Testis (tissue), 3 donors: Measurements from ENCODE around the gene TBC1D32. TPM values are rescaled to one million over a fixed set of nuclear protein-coding genes. Genes with fewer than 3 reads are reported as not detected.
"Not testable (repeated sequence)": the region's sequence is repeated elsewhere in the genome, so short reads cannot be mapped to it uniquely, and the experiment has no call there.

Experiments used
- DNase-seq: peaks from one replicate; pipeline ENCODE4 v3.0.0-alpha.2; 2019
- H3K27ac ChIP-seq, 2 donors: fragments of 200-600 bp; sonication (generic); one replicate each; pipeline ENCODE4 v1.5.1; 2019
- H3K27me3 ChIP-seq: fragments of 200-600 bp; sonication (generic); one replicate; pipeline ENCODE4 v1.5.1; 2019
- H3K36me3 ChIP-seq: fragments of 200-600 bp; sonication (generic); one replicate; pipeline ENCODE4 v1.5.1; 2017; ENCODE audit warnings: low read depth; ENCODE audit errors: missing control alignments
- H3K4me1 ChIP-seq: fragments of 200-600 bp; sonication (generic); one replicate; pipeline ENCODE4 v1.5.1; 2019
- H3K4me3 ChIP-seq, 2 donors: fragments of 200-600 bp; sonication (generic); one replicate each; pipeline ENCODE4 v1.5.1; 2017 to 2019
- H3K9me3 ChIP-seq: fragments of 200-600 bp; sonication (generic); one replicate; pipeline ENCODE4 v1.5.1; 2017
- POLR2A ChIP-seq: fragments of 450-650 bp; IDR thresholded peaks from one replicate; pipeline ENCODE4 v1.6.1; 2017; ENCODE audit warnings: antibody characterized with exemption, mild to moderate bottlenecking, moderate library complexity
- WGBS, 2 donors: methylation state at CpG; one replicate each; pipeline ENCODE4 v1.1.5; 2018; 5-methylcytosine and 5-hydroxymethylcytosine counted together
- intact Hi-C: fragments of 100-400 bp; cut with DNase I; formaldehyde crosslinking; loops from one replicate; pipeline ENCODE4 v1.15.1; 2023; ENCODE audit warnings: low total_unique reads
- polyA plus RNA-seq: library from polyadenylated mRNA; stranded (reverse); fragments of 350-450 nt; fragmentation: Illumina TruSeq; extraction: RNeasy Lipid Tissue Mini Kit (QIAGEN cat#74804); gene quantifications from one replicate; pipeline ENCODE4 v1.2.3, GENCODE V29; 2014; ENCODE audit warnings: low read depth, low replicate concordance; ENCODE audit not compliant: insufficient read depth
- total RNA-seq, 2 donors: library from RNA; depleted of rRNA; stranded (reverse); fragments of >200 nt; gene quantifications; one replicate each; pipeline ENCODE4 v1.2.3, GENCODE V29; 2016
- TF ChIP-seq, protein P1 (sequence below), 3 experiments: fragments of 450-650 bp in 2 of 3; fragments of 200-600 bp in 1 of 3; sonication (generic) in 1 of 3; IDR thresholded peaks; one replicate each; pipeline ENCODE4 v1.5.1; 2016 to 2019; ENCODE audit warnings: antibody characterized with exemption in 3 of 3, mild to moderate bottlenecking in 2 of 3, moderate library complexity in 1 of 3

The TBC1D32 gene
- total and polyA plus RNA-seq, 3 donors from 2014 or later, result 9.3 to 37.4 (median 22.1) TPM

- H3K27me3 ChIP-seq, result no peaks in the 10 kb centered on the region
- no peak overlapping the region for H3K27ac ChIP-seq
- H3K4me1 ChIP-seq, result no peaks in the 10 kb centered on the region
- 94 to 96% methylated on average over 5 of the region's 5 CpGs for WGBS, 2 donors
- no peak for DNase-seq
- no peaks in the 10 kb centered on the region for H3K36me3 ChIP-seq
- no peaks in the 10 kb centered on the region for H3K9me3 ChIP-seq
- no peak overlapping the region for H3K4me3 ChIP-seq
- TF ChIP-seq, protein P1, sequence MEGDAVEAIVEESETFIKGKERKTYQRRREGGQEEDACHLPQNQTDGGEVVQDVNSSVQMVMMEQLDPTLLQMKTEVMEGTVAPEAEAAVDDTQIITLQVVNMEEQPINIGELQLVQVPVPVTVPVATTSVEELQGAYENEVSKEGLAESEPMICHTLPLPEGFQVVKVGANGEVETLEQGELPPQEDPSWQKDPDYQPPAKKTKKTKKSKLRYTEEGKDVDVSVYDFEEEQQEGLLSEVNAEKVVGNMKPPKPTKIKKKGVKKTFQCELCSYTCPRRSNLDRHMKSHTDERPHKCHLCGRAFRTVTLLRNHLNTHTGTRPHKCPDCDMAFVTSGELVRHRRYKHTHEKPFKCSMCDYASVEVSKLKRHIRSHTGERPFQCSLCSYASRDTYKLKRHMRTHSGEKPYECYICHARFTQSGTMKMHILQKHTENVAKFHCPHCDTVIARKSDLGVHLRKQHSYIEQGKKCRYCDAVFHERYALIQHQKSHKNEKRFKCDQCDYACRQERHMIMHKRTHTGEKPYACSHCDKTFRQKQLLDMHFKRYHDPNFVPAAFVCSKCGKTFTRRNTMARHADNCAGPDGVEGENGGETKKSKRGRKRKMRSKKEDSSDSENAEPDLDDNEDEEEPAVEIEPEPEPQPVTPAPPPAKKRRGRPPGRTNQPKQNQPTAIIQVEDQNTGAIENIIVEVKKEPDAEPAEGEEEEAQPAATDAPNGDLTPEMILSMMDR (IDR thresholded peaks at IDR 0.05), result no peak
- TF ChIP-seq POLR2A, result no peak
- intact Hi-C loops, result no loop called here
These were observed 123.3 kb downstream of the TBC1D32 start for GRCh38 chr6:121210943-121211342.

- WGBS, 2 donors, result 95 to 96% methylated on average over 2 to 3 of the region's 3 CpGs
- TF ChIP-seq, protein P1 (IDR thresholded peaks at IDR 0.05), result no peak
- no peak for TF ChIP-seq POLR2A
- H3K4me3 ChIP-seq, result no peak overlapping the region
- no peaks in the 10 kb centered on the region for H3K9me3 ChIP-seq
- no peaks in the 10 kb centered on the region for H3K27me3 ChIP-seq
- intact Hi-C loops, result no loop called here
- H3K4me1 ChIP-seq, result no peaks in the 10 kb centered on the region
- no peaks in the 10 kb centered on the region for H3K36me3 ChIP-seq
- H3K27ac ChIP-seq, result no peak overlapping the region
- DNase-seq, result no peak
These were observed 128.7 kb downstream of the TBC1D32 start for GRCh38 chr6:121205569-121205968.

GRCh38 chr6:121201105-121201504, 133.2 kb downstream of the TBC1D32 start:
- intact Hi-C loops, result no loop called here
- H3K36me3 ChIP-seq, result no peaks in the 10 kb centered on the region
- H3K4me1 ChIP-seq, result no peaks in the 10 kb centered on the region
- no peak overlapping the region for H3K27ac ChIP-seq
- DNase-seq, result no peak
- H3K27me3 ChIP-seq, result no peaks in the 10 kb centered on the region
- WGBS, 2 donors, result 84 to 85% methylated on average over 2 of the region's 2 CpGs
- TF ChIP-seq, protein P1 (IDR thresholded peaks at IDR 0.05), result no peak
- no peak for TF ChIP-seq POLR2A
- no peaks in the 10 kb centered on the region for H3K9me3 ChIP-seq
- no peak overlapping the region for H3K4me3 ChIP-seq

GRCh38 chr6:121196042-121196441, 138.2 kb downstream of the TBC1D32 start:
- 98 to 99% methylated on average over 3 to 4 of the region's 4 CpGs for WGBS, 2 donors
- DNase-seq, H3K27ac ChIP-seq, H3K36me3 ChIP-seq, H3K27me3 ChIP-seq, H3K4me1 ChIP-seq, H3K9me3 ChIP-seq, H3K4me3 ChIP-seq, intact Hi-C loops: not testable (repeated sequence)

- Histone ChIP-seq H3K4me3 (no peak overlapping the region), H3K4me1 (no peaks in the 10 kb centered on the region), H3K27me3 (no peaks in the 10 kb centered on the region), H3K27ac (no peak overlapping the region), H3K9me3 (no peaks in the 10 kb centered on the region), H3K36me3 (no peaks in the 10 kb centered on the region)
- WGBS, 2 donors, result 70 to 71% methylated on average over 6 of the region's 6 CpGs
- DNase-seq, result no peak
- TF ChIP-seq POLR2A, result no peak
- TF ChIP-seq, protein P1 (IDR thresholded peaks at IDR 0.05), result no peak
- intact Hi-C loops, result no loop called here
These were observed 144.2 kb downstream of the TBC1D32 start for GRCh38 chr6:121190122-121190521.
